Lower leg skin (tissue), 4 donors: Measurements from ENCODE around the gene TTYH3. TPM values are rescaled to one million over a fixed set of nuclear protein-coding genes. Genes with fewer than 3 reads are reported as not detected.
"Not testable (repeated sequence)": the region's sequence is repeated elsewhere in the genome, so short reads cannot be mapped to it uniquely, and the experiment has no call there.

Source experiments
- DNase-seq, 2 donors: peaks; one replicate each; pipeline ENCODE4 v3.0.0-alpha.2; 2019; ENCODE audit warnings: low spot score in 2 of 2
- H3K4me3 ChIP-seq: fragments of 200-600 bp; sonication (generic); 2 replicates; pipeline ENCODE4 v1.5.1; 2017; ENCODE audit warnings: mild to moderate bottlenecking, low read depth; ENCODE audit not compliant: poor library complexity, severe bottlenecking
- POLR2A ChIP-seq, 2 donors: fragments of 450-650 bp; IDR thresholded peaks; one replicate each; pipeline ENCODE4 v1.6.1; 2016 to 2017; ENCODE audit warnings: antibody characterized with exemption in 2 of 2, mild to moderate bottlenecking in 1 of 2, moderate library complexity in 1 of 2
- WGBS, 2 donors: methylation state at CpG; one replicate each; pipeline ENCODE4 v1.1.5; 2018; 5-methylcytosine and 5-hydroxymethylcytosine counted together
- intact Hi-C: fragments of 100-400 bp; cut with DNase I; formaldehyde crosslinking; loops from one replicate; pipeline ENCODE4 v1.15.0; 2023; ENCODE audit warnings: low total_unique reads
- total RNA-seq, 4 donors: library from RNA; depleted of rRNA; stranded (reverse); fragments of >200 nt; gene quantifications; one replicate each; pipeline ENCODE4 v1.1.0, GENCODE V29; 2016
- TF ChIP-seq, protein P1 (sequence below), 3 donors: fragments of 450-650 bp; IDR thresholded peaks; one replicate each; pipeline ENCODE4 v1.5.1; 2016; ENCODE audit warnings: antibody characterized with exemption in 3 of 3, mild to moderate bottlenecking in 3 of 3, moderate library complexity in 2 of 3

The TTYH3 gene
- total RNA-seq, 4 donors from 2014 or later: 7.9 to 18.0 (median 13.9) TPM

DNA sequence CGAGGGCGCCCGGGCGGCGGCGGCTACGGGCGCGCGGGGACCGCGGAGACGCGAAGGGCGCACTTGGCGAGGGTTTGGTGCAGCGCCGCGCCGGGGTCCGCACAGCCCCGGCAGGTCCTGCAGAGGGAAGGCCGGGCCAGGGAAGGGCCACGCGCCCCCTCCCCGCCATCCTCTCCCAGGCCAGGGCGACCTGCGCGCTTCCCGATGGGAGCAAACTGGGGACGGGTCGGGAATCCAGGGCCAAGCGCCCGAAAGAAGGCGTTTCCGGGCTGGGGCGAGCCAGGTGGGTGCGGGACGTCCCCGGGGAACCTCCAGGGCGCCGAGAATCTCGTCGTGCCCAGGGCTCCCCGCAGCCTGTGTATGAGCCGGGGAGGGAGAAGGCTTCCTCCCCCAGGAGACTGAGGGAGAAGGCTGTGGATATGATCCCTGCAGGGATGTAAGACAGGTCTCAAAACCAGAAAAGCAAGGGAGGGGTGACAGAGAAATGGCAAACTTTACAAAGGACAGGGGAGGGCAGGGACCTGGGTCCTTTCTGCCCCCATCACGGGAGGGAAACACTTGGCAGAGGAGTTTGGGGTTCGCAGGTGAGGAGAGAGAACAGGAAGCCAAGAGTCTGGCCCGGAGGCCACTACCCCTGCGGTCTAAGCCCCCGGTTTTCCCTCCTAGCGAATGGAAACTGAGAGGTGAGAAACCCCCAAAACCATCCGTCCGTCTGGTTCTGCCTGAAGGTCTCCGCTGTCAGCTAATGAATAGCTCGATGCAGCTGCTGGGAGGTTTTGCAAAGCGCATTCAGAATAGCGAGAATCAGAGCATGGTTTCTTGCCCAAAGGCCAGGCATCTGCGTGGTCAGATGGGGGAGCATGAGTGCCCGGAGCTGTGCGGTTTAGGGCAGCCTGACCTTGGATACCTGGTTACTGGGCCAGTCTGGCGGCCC is 56.9 kb downstream of the TTYH3 start:
- TF ChIP-seq, protein P1, sequence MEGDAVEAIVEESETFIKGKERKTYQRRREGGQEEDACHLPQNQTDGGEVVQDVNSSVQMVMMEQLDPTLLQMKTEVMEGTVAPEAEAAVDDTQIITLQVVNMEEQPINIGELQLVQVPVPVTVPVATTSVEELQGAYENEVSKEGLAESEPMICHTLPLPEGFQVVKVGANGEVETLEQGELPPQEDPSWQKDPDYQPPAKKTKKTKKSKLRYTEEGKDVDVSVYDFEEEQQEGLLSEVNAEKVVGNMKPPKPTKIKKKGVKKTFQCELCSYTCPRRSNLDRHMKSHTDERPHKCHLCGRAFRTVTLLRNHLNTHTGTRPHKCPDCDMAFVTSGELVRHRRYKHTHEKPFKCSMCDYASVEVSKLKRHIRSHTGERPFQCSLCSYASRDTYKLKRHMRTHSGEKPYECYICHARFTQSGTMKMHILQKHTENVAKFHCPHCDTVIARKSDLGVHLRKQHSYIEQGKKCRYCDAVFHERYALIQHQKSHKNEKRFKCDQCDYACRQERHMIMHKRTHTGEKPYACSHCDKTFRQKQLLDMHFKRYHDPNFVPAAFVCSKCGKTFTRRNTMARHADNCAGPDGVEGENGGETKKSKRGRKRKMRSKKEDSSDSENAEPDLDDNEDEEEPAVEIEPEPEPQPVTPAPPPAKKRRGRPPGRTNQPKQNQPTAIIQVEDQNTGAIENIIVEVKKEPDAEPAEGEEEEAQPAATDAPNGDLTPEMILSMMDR (IDR thresholded peaks at IDR 0.05): no peak
- no peak for TF ChIP-seq POLR2A (IDR thresholded peaks at IDR 0.05)
- intact Hi-C loops: loop anchor here (10.0 kb wide), 1 partner anchor 234 kb away; no protein-coding TSS in a partner anchor
- WGBS, 2 donors: 10 to 14% methylated on average over 22 to 30 of the region's 62 CpGs
- H3K4me3 ChIP-seq: no peak overlapping the region
- DNase-seq: no peak

DNA sequence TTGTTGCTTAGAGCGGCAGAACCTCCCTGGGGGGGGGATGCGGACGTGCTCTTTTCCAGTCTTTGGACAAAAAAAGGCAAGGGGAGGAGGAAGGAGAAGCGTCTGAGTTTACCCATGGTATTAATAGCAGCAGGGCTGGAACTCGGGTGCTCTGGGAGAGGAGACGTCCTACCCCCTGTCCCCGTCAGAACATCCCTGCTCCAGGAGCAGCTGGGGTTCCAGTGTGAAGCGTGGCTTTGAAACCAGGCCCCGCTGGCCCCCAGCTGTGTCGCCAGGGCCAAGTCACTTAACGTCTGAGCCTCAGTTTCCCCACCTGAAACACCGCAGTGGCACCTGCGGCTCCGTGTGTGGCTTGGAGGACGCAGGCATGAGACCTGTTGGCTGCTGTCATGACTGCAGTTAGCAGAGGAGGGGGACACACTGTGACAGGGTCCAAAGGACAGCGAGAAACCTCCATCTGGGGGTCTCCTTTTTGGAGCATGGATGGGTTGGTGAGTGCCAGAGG is 57.6 kb downstream of the TTYH3 start:
- WGBS, 2 donors: 71 to 72% methylated on average over 13 to 16 of the region's 16 CpGs
- H3K4me3 ChIP-seq: no peak overlapping the region
- TF ChIP-seq POLR2A (IDR thresholded peaks at IDR 0.05): no peak
- TF ChIP-seq, protein P1 (IDR thresholded peaks at IDR 0.05): no peak
- intact Hi-C loops: loop anchor here (10.0 kb wide), 1 partner anchor 235 kb away; no protein-coding TSS in a partner anchor
- no peak for DNase-seq

DNA sequence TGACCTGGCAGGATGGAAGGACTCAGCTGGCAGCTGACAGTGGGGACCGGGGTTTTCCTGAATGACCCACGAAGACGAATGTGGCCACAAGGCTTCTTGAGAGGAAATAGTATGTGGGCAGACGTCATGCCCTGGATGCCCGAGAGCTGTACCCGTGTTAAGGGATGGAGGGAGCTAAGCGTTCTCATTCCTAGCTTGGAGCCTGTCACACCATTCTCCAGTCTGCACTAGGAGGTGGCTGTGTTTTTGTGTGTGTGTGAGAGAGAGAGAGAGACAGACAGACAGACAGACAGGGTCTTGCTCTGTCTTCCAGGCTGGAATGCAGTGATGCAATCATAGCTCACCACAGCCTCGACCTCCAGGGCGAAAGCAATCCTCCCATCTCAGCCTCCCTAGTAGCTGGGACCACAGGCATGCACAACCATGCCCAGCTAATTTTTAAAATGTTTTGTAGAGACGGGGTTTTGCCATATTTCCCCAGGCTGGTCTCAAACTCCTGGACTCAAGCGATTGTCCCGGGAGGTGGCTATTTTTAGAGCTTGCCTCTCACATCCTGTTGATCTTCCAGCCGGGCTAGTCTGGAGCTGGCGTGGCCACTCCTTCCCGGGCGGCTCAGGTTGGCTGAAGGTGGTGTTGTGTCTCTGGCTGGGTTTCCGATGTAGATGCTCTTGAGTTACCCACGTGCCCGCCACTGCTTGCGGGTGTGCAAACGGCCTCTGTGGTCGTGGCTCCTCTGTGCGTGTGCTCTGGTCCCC is 58.3 kb downstream of the TTYH3 start:
- 61 to 66% methylated on average over 17 to 22 of the region's 23 CpGs for WGBS, 2 donors
- H3K4me3 ChIP-seq: no peak overlapping the region
- intact Hi-C loops: loop anchor here (10.0 kb wide), 1 partner anchor 235 kb away; no protein-coding TSS in a partner anchor
- DNase-seq: no peak
- TF ChIP-seq, protein P1 (IDR thresholded peaks at IDR 0.05): no peak
- TF ChIP-seq POLR2A (IDR thresholded peaks at IDR 0.05): no peak

DNA sequence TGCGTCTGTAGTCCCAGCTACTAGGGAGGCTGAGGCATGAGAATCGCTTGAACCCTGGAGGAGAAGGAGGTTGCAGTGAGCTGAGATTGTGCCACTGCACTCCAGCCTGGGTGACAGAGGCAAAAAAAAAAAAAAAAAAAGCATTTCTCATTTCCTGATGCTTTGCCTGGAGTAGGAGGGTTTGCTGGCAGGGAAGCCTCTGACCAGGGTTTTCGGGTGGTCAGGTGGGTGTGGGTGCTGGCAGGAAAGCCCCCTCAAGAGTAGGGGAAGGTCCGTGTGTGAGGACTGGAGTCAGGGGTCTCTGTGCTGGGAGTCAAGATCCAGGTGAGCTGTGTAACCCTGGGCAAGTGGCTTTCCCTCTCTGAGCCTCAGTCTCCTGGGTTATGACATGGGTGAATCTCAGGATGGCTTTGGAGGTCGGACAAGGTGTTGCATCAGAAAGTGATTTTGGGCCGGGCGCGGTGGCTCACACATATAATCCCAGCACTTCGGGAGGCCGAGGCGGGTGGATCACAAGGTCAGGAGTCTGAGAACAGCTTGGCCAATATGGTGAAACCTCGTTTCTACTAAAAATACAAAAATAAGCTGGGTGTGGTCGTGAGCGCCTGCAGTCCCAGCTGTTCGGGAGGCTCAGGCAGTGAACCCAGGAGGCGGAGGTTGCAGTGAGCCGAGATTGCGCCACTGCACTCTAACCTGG is 59.4 kb downstream of the TTYH3 start:
- H3K4me3 ChIP-seq: no peak overlapping the region
- no peak for DNase-seq
- TF ChIP-seq POLR2A (IDR thresholded peaks at IDR 0.05): no peak
- TF ChIP-seq, protein P1 (IDR thresholded peaks at IDR 0.05): no peak
- intact Hi-C loops: no loop called here
- 79 to 82% methylated on average over 18 of the region's 18 CpGs for WGBS, 2 donors

DNA sequence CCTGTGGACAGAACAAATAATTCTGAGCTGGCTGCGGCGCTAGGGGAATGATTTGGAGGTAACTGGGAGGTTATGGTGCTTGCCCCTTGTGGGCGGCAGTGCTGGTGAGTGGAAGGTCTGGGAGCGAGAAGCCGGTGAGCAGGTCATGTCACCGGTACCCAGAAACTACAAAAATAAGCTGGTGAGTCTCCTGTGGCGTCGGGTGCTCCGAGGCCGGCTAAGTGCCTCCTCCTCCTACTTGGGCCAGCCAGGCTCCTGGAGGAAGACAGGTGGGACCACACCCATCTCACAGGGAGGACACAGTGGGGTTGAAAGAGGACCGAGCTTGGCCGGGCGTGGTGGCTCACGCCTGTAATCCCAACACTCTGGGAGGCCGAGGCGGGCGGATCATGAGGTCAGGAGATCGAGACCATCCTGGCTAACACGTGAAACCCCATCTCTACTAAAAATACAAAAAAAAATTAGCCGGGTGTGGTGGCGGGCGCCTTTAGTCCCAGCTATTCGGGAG is 60.2 kb downstream of the TTYH3 start:
- intact Hi-C loops, DNase-seq, H3K4me3 ChIP-seq: not testable (repeated sequence)
- 89 to 90% methylated on average over 18 to 23 of the region's 23 CpGs for WGBS, 2 donors
